Hepatocyte (in vitro differentiated cells): ENCODE results near the gene MINK1. TPM values are rescaled to one million over a fixed set of nuclear protein-coding genes. Genes with fewer than 3 reads are reported as not detected.

Experiments
- DNase-seq: peaks from one replicate; pipeline ENCODE4 v3.0.0-alpha.2; 2016; ENCODE audit warnings: low spot score
- H2AFZ ChIP-seq: fragments of 200-600 bp; sonication (generic); 2 replicates; pipeline ENCODE4 v1.6.0; 2016; ENCODE audit warnings: antibody characterized with exemption, mild to moderate bottlenecking
- H3K27ac ChIP-seq: fragments of 200-600 bp; sonication (generic); 2 replicates; pipeline ENCODE4 v1.5.1; 2016; ENCODE audit warnings: mild to moderate bottlenecking
- H3K27me3 ChIP-seq: fragments of 200-600 bp; sonication (generic); 2 replicates; pipeline ENCODE4 v1.6.1; 2016
- H3K36me3 ChIP-seq: fragments of 200-600 bp; sonication (generic); replicated peaks from 2 replicates; pipeline ENCODE4 v1.5.1; 2016; ENCODE audit warnings: low read depth; ENCODE audit not compliant: insufficient read depth
- H3K4me1 ChIP-seq: fragments of 200-600 bp; sonication (generic); 2 replicates; pipeline ENCODE4 v1.5.1; 2016; ENCODE audit warnings: mild to moderate bottlenecking, moderate library complexity; ENCODE audit not compliant: insufficient read depth
- H3K4me2 ChIP-seq: fragments of 200-600 bp; sonication (generic); 2 replicates; pipeline ENCODE4 v1.6.0; 2016
- H3K4me3 ChIP-seq: fragments of 200-600 bp; sonication (generic); 2 replicates; pipeline ENCODE4 v1.5.1; 2016; ENCODE audit warnings: mild to moderate bottlenecking
- H3K79me2 ChIP-seq: fragments of 200-600 bp; sonication (generic); 2 replicates; pipeline ENCODE4 v1.6.0; 2017; ENCODE audit warnings: mild to moderate bottlenecking
- H3K9me2 ChIP-seq: fragments of 200-600 bp; sonication (generic); replicated peaks from 2 replicates; pipeline ENCODE4 v1.6.0; 2017; ENCODE audit warnings: mild to moderate bottlenecking; ENCODE audit not compliant: insufficient read depth
- H3K9me3 ChIP-seq: fragments of 200-600 bp; sonication (generic); 2 replicates; pipeline ENCODE4 v1.5.1; 2016; ENCODE audit warnings: low read depth, mild to moderate bottlenecking
- H4K20me1 ChIP-seq: fragments of 200-600 bp; sonication (generic); 2 replicates; pipeline ENCODE4 v1.6.0; 2016; ENCODE audit warnings: mild to moderate bottlenecking; ENCODE audit not compliant: insufficient read depth, poor library complexity, severe bottlenecking
- EZH2 ChIP-seq: fragments of 200-600 bp; sonication (generic); IDR thresholded peaks from 2 replicates; pipeline ENCODE4 v1.6.1; 2016; ENCODE audit warnings: antibody characterized with exemption, mild to moderate bottlenecking, borderline replicate concordance
- EZH2phosphoT487 ChIP-seq: fragments of 200-600 bp; sonication (generic); IDR thresholded peaks from one replicate; pipeline ENCODE4 v1.6.1; 2018; ENCODE audit warnings: antibody characterized with exemption, mild to moderate bottlenecking, low read depth, moderate library complexity; ENCODE audit not compliant: unreplicated experiment, severe bottlenecking
- WGBS: methylation state at CpG from one replicate; pipeline ENCODE4 v1.1.6; 2016; ENCODE audit warnings: low lambda C conversion rate; ENCODE audit errors: missing lambda C conversion rate; 5-methylcytosine and 5-hydroxymethylcytosine counted together
- polyA plus RNA-seq: library from polyadenylated mRNA; unstranded; fragments of >200 nt; fragmentation: Nextera tagmentation; extraction: Ambion mirVana; gene quantifications from 2 replicates; pipeline ENCODE4 v1.2.1, GENCODE V29; 2016
- total RNA-seq: library from RNA; depleted of rRNA; stranded (reverse); fragments of >200 nt; gene quantifications from 2 replicates; pipeline ENCODE4 v1.2.3, GENCODE V29; 2014
- TF ChIP-seq, protein P1 (sequence below): fragments of 200-600 bp; sonication (generic); IDR thresholded peaks from 2 replicates; pipeline ENCODE4 v1.5.1; 2016; ENCODE audit warnings: antibody characterized with exemption, mild to moderate bottlenecking; ENCODE audit not compliant: poor library complexity

MINK1 gene
- total and polyA plus RNA-seq, 2 experiments from 2014 or later = 39.7 to 45.3 TPM

DNA sequence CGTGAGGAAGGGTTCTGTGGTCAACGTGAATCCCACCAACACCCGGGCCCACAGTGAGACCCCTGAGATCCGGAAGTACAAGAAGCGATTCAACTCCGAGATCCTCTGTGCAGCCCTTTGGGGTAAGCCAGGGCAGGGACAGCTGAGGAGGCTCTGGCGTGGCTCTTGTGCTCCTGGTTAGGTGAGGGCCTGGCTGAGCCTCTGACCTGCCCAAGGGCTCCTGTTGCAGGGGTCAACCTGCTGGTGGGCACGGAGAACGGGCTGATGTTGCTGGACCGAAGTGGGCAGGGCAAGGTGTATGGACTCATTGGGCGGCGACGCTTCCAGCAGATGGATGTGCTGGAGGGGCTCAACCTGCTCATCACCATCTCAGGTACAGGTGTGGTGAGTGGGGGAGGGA, 62.0 kb downstream of the MINK1 start:
- Histone ChIP-seq H3K36me3 (no peaks in the 10 kb centered on the region), H3K4me1 (peaks cover 4% of the 10 kb centered on the region), H3K4me2 (no peak overlapping the region), H2AFZ (no peak overlapping the region), H3K9me3 (no peaks in the 10 kb centered on the region), H3K4me3 (no peak overlapping the region), H3K79me2 (no peaks in the 10 kb centered on the region), H4K20me1 (no peaks in the 10 kb centered on the region), H3K27me3 (no peaks in the 10 kb centered on the region), H3K9me2 (no peaks in the 10 kb centered on the region), H3K27ac (no peak overlapping the region)
- DNase-seq = no peak
- 97% methylated on average over 13 of the region's 13 CpGs for WGBS
- TF ChIP-seq, protein P1, sequence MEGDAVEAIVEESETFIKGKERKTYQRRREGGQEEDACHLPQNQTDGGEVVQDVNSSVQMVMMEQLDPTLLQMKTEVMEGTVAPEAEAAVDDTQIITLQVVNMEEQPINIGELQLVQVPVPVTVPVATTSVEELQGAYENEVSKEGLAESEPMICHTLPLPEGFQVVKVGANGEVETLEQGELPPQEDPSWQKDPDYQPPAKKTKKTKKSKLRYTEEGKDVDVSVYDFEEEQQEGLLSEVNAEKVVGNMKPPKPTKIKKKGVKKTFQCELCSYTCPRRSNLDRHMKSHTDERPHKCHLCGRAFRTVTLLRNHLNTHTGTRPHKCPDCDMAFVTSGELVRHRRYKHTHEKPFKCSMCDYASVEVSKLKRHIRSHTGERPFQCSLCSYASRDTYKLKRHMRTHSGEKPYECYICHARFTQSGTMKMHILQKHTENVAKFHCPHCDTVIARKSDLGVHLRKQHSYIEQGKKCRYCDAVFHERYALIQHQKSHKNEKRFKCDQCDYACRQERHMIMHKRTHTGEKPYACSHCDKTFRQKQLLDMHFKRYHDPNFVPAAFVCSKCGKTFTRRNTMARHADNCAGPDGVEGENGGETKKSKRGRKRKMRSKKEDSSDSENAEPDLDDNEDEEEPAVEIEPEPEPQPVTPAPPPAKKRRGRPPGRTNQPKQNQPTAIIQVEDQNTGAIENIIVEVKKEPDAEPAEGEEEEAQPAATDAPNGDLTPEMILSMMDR = no peak
- TF ChIP-seq EZH2phosphoT487 = no peak
- TF ChIP-seq EZH2 = no peak

DNA sequence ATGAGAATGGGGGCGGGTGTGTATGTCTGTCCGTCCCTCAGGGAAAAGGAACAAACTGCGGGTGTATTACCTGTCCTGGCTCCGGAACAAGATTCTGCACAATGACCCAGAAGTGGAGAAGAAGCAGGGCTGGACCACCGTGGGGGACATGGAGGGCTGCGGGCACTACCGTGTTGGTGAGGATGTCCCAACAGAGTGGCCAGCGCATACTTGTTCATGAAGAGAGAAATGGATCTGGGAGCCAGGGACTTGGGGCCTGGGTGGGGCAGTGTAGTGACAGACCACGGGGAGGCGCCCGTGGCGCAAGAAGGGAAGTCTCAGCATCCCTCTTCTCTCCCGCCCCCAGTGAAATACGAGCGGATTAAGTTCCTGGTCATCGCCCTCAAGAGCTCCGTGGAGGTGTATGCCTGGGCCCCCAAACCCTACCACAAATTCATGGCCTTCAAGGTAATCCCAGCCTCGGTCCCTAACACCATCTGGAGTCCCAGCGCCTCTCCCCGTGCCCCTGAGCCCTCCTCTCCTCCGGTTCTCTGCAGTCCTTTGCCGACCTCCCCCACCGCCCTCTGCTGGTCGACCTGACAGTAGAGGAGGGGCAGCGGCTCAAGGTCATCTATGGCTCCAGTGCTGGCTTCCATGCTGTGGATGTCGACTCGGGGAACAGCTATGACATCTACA, 62.7 kb downstream of the MINK1 start:
- no peak for DNase-seq
- Histone ChIP-seq H3K4me1 (peaks cover 4% of the 10 kb centered on the region), H2AFZ (no peak overlapping the region), H3K4me2 (no peak overlapping the region), H3K79me2 (no peaks in the 10 kb centered on the region), H3K9me2 (no peaks in the 10 kb centered on the region), H3K27me3 (no peaks in the 10 kb centered on the region), H3K36me3 (no peaks in the 10 kb centered on the region), H3K4me3 (no peak overlapping the region), H3K9me3 (no peaks in the 10 kb centered on the region), H3K27ac (no peak overlapping the region), H4K20me1 (no peaks in the 10 kb centered on the region)
- no peak for TF ChIP-seq EZH2phosphoT487
- TF ChIP-seq, protein P1 = no peak
- TF ChIP-seq EZH2 = no peak
- 81% methylated on average over 24 of the region's 27 CpGs for WGBS

DNA sequence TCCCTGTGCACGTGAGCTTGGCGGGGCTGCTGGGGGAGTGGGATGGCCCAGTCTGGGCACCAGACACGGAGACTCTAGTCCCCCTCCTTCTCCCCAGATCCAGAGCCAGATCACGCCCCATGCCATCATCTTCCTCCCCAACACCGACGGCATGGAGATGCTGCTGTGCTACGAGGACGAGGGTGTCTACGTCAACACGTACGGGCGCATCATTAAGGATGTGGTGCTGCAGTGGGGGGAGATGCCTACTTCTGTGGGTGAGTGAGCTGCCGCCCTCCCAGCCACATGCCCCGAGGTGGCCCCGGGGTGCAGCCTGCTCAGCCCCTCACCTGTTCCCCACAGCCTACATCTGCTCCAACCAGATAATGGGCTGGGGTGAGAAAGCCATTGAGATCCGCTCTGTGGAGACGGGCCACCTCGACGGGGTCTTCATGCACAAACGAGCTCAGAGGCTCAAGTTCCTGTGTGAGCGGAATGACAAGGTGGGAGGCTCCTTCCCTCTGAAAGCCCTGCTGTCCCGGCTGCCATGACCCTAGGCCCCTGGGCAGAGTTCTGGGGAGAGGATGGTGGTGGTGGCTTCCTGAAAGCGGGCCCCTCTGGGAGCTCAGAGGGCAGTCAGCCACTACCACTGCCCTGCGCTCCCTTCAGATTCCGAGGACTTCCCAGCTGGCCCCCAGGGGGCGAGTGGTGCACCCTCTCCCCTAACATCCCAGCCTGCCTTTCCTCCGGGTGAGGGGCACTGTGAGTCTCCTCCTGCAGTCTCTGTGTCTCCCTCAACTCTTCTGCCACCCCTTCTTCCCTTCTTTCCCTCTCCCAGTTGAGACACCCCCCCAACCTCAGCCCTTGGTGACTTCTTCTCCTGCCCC, 63.4 kb downstream of the MINK1 start:
- no peaks in the 10 kb centered on the region for H3K9me3 ChIP-seq
- no peaks in the 10 kb centered on the region for H3K9me2 ChIP-seq
- WGBS = 97% methylated on average over 27 of the region's 27 CpGs
- no peak for DNase-seq
- no peak overlapping the region for H3K4me2 ChIP-seq
- H3K4me3 ChIP-seq = no peak overlapping the region
- H4K20me1 ChIP-seq = no peaks in the 10 kb centered on the region
- H3K36me3 ChIP-seq = no peaks in the 10 kb centered on the region
- no peak overlapping the region for H3K27ac ChIP-seq
- H3K79me2 ChIP-seq = no peaks in the 10 kb centered on the region
- no peaks in the 10 kb centered on the region for H3K27me3 ChIP-seq
- TF ChIP-seq EZH2 = no peak
- TF ChIP-seq EZH2phosphoT487 = no peak
- TF ChIP-seq, protein P1 = no peak
- H2AFZ ChIP-seq = no peak overlapping the region
- H3K4me1 ChIP-seq = peaks cover 4% of the 10 kb centered on the region
